NCI-H1092 (cell line): ENCODE measurements around the gene ZNF212.

ENCODE experiments used
- DNase-seq: peaks from one replicate; lab custom pipeline; 2025; lab: John Stamatoyannopoulos, UW

Gene ZNF212

GRCh38 chr7:149239345-149240143, at the start of gene ZNF212:
ZNF212 (plus strand) TSS chr7:149239651; CDS start chr7:149239779, 128 bp downstream.
- peak; percentile 87 for DNase-seq

GRCh38 chr7:149191851-149192250, 47.6 kb upstream of the ZNF212 start:
- no peak for DNase-seq

GRCh38 chr7:149194799-149195179, 44.7 kb upstream of the ZNF212 start:
- DNase-seq = no peak

GRCh38 chr7:149195180-149196150, 44.0 kb upstream of the ZNF212 start, which contains the start of gene ZNF282:
ZNF282 (plus strand) TSS chr7:149195546; CDS start chr7:149195590, 44 bp downstream.
- DNase-seq = peak; percentile 91

GRCh38 chr7:149196151-149196704, 43.2 kb upstream of the ZNF212 start:
- no peak for DNase-seq

GRCh38 chr7:149196705-149197171, 42.7 kb upstream of the ZNF212 start:
- DNase-seq = no peak

GRCh38 chr7:149197675-149198074, 41.8 kb upstream of the ZNF212 start:
- DNase-seq = no peak

- no peak for DNase-seq
Measured at GRCh38 chr7:149198161-149198816, 41.2 kb upstream of the ZNF212 start.

- no peak for DNase-seq
Measured at GRCh38 chr7:149199234-149199995, 40.0 kb upstream of the ZNF212 start.

GRCh38 chr7:149202831-149203231, 36.6 kb upstream of the ZNF212 start:
- no peak for DNase-seq

- no peak for DNase-seq
Measured at GRCh38 chr7:149205690-149206381, 33.6 kb upstream of the ZNF212 start.

GRCh38 chr7:149207324-149208035, 32.0 kb upstream of the ZNF212 start:
- DNase-seq = no peak

- DNase-seq = peak; percentile 23
Measured at GRCh38 chr7:149209518-149210269, 29.8 kb upstream of the ZNF212 start.

GRCh38 chr7:149210551-149210950, 28.9 kb upstream of the ZNF212 start:
- DNase-seq = no peak

GRCh38 chr7:149214020-149214720, 25.3 kb upstream of the ZNF212 start:
- DNase-seq = no peak

GRCh38 chr7:149216402-149216801, 23.0 kb upstream of the ZNF212 start:
- DNase-seq = no peak

- DNase-seq = no peak
Measured at GRCh38 chr7:149217570-149217969, 21.9 kb upstream of the ZNF212 start.
